C1 segment of cervical spinal cord (tissue), 14 donors: Measurements from ENCODE around the gene RNASE8.

Source experiments
- DNase-seq, 14 donors: peaks; one replicate each; lab custom pipeline; 2025; lab: John Stamatoyannopoulos, UW

RNASE8 gene

DNA sequence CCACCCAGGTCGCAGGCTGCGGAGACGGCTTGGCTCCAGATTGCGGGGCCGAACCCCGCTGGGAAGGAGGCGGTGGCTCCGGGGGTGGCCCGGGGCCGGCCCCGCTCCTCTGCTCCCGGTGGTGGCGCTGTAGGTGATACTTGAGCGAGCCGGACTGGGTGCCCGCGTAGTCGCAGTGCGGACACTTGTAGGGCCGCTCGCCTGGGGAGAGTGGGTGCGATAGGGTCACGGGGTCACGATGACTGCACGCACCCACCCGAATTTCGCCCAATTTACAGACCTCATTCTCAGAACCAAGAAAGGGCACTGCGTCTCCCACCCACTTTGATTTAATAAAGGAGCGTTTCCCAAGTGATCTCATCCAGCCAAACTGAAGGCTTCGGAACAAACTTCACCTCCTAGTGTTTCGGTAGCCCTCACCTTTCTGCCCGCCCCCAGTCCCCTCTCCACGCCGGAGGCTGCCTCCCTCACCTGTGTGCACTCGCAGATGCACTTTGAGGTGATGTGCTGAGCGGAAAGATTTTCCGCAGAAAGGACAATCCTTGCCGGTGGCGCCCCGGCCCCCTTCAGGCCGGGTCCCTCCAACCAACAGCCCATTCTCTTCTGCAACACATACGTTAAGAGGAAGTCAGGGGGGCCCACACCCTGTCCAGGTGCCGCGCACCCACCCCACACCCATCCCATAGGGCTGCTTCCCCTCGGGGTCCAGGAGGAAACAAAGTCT is 33.5 kb downstream of the RNASE8 start:
- no peak for DNase-seq

DNA sequence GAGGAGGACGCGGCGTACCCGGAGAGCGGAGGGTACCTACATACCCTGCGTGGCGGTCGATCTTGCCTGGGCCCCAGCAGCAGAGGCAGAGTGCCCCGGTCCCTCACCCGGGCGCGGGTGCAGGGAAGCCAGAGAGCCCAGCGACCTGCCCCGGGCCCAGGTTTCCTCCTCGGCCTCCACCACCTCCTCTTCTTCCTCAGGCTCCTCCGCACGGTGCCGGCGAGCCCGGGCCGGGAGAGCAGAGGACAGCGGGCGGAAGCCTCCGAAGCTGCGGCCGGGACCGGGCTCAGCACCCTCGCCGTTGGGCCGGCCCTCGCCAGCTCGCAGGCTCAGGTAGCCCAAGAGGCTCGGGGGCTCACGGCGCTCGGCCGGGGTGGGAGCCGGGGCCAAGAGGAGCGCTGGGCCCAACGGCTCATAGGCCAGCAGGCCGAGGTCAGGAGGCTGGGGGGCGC is 34.2 kb downstream of the RNASE8 start:
- DNase-seq = no peak

DNA sequence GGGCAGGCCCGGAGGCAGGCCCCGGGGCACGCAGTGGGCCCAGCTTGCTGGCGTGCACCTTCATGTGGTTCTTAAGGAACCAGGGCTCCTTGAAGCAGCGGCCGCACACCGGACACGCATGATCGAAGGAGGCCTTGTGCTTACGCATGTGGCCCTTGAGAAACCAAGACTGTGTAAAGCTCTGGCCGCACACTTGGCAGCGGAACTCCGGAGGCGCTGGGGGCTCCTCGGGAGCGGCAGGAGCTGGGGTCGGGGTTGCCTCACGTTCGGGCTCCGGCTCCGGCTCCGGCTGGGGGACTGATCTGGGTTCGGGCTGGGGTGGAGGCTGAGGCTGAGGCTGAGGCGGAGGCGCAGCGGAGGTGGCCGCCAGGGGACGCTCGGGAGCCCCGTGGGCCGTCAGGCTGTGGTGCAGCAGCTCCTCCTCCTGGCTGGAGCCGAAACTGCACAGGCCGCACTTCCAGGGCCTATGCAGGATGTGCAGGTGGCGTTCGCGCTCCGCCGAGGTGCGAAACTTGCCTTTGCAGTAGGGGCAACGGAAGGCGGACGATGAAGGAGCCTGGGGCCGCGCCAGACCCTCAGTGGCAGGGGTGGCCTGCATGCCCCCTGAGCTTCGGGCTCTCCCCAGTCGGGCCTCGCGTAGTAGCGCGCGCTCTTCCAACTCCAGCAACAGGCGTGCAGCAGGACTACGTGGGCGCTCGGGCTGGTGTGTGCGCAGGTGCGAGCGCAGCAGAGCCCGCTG is 34.8 kb downstream of the RNASE8 start:
- DNase-seq = peak in 13 of 14 donors; percentile 22 to 84 (median 59)

DNA sequence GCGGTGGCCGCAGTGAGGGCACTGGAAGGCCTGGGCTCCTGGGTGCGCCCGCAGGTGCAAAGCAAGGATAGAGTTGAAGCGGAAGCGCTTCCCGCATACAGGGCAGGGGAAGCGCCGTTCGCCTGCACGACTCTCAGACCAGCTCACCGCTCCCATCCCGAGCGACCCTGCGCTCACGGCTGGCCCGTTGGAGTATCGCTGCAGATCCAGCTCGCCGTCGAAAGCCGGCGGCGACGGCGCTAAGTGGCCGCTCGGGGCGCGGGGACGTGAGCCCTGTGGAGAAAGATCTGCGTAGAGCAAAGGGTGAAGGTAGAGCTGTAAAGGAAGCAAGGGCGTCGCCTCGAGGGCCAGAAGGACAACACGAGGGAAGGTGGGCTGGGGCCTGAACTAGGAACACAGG is 35.4 kb downstream of the RNASE8 start:
- DNase-seq = no peak

DNA sequence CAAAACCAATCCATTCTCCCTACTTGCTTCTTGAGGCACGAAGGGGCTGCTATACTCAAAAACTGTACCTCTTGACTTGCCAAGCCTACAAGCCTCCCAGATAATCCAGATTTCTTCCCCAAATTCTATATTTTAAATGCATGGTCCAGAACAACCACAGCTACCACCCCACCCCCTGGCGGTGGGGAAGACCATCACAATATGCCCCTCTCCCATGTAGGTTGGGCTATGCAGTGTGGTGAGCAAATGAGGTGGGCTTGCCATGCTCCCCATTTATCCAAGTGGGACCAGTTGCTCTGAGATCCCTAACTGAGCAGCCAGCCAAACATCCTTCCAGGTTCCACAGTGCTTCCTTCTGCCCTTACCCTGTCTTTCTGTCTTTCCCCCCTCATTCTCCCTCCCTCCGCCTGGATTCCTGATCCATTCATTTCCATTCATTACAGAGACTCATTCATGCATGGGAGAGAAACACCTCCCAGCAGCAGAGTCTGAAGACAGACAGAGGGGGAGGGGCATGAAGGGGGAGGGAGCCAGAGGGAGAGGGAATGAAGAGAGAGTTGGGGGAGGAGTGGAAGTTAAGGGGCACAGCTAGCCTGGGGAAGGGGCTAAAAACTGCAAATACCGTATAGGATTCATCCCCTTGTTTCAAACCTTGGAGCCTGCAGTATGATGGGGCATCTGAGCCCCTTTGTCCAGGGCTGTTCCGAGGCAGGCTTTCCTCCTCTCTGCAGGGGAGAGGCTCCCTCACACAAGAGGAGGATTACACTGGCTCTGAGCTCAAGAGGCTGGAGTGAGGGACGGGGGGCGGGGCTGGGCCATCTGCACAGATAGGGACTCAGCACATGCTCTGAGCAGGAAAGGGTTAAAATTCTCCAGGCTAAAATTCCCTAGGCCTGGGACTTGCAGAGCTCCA is 36.4 kb downstream of the RNASE8 start:
- DNase-seq = peak in 7 of 14 donors; percentile 19 to 53 (median 35)

DNA sequence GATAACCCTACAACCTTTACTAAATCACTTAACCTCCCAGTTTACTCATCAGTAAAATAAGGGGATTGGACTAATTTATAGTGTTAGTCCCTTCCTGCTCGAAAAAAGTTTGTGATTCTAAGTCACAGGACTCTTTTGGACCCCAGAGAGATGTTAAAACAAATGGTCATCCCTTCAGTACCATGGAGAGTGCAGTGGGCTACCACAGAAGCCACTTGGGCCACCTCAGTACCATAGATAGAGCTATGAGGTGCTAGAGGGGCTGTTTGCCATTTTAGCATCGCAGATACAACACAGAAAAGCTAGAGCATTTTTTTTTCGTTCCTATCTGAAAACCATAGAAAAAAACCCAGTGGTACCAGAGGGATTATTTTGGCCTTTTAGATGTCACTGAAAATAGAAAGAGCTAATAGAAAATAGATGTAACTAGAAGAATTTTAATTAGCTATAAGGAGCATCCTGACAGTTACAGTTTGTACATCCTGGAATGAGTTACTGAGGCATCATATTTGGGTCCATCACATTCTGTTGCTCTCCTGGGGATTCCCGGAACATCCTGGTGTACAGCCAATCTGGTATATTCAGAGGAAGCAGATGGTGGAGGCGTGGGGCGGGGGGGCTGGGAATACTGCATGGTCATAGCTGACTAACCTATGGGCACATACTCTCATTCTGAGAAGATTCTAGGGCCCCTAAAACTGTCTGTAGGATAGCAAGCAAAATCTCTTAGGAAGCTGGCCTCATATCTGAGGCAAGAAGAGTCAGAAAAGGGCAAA is 38.0 kb downstream of the RNASE8 start:
- DNase-seq = peak in 1 of 14 donors; percentile 89

DNA sequence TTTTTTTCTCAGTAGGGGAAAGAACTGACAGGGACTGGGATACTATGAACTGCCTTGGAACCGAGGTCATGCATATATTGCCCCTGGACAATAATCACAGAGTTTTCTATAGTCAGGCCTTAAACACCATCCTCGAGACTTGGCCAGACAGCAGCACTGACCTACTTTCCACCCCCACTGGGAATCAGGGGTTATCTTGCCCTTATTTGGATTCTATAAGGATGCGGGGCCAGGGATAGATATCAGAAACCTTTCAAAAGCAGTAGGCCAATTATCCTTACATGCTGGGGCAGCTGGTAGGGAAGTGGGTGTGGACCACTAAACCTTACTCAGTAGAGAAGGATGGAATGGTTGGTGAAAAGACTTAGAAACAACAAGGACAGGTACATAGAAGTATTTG is 38.8 kb downstream of the RNASE8 start:
- DNase-seq = no peak

DNA sequence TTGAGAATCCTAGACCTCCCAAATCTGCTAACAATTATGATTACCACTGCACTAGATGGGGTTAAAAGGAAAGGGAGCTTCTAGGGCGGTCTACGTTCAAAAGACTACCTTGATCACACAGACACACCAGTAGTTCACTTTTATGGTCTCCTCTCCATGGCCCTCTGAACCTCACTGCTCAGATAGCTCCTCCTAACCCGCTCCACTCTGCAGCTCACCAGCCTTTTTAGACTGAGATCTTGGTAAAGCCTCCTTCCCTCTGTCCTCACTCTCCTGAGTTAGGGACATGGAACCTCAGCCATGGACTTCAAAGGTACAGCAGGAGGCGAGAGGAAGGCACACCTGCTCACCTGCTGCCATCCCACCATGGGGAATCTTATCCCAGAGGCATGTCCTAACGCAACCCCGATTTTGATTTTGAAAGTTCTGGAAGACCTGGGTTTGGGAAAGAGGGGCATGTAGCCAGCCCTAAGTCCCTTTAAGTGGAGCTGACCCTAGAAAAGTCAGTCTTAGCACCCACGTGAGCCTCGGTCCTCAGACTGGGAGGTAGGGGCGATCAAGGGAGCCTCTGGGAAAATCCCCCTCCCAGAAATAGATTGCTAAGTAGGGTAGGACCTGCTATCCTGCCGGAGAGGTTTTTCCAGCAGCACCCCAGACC is 39.5 kb downstream of the RNASE8 start:
- DNase-seq = peak in 2 of 14 donors; percentile 41 to 49

DNA sequence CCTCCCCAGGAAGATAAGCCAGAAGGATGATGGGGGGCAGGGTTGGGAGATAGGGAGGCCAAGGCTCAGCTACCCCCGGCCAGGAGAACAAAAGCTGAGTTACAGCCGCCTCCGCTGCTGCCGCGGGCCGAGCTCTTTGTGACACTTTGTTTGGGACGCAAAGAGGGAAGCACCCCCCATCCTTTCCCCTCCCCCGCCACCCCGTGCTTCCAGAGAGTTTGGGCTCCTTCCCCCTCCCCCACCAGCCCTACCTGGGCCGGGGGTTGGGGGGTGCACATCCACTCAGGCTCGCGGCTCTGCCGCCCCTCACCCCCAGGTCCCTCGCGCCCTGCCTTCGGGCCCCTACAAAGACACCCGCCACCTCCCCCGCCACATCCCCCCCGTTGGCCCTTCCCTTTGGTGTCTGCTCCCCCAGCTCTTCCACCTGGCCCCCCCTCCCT is 40.0 kb downstream of the RNASE8 start:
- peak in 7 of 14 donors; percentile 18 to 43 (median 33) for DNase-seq

DNA sequence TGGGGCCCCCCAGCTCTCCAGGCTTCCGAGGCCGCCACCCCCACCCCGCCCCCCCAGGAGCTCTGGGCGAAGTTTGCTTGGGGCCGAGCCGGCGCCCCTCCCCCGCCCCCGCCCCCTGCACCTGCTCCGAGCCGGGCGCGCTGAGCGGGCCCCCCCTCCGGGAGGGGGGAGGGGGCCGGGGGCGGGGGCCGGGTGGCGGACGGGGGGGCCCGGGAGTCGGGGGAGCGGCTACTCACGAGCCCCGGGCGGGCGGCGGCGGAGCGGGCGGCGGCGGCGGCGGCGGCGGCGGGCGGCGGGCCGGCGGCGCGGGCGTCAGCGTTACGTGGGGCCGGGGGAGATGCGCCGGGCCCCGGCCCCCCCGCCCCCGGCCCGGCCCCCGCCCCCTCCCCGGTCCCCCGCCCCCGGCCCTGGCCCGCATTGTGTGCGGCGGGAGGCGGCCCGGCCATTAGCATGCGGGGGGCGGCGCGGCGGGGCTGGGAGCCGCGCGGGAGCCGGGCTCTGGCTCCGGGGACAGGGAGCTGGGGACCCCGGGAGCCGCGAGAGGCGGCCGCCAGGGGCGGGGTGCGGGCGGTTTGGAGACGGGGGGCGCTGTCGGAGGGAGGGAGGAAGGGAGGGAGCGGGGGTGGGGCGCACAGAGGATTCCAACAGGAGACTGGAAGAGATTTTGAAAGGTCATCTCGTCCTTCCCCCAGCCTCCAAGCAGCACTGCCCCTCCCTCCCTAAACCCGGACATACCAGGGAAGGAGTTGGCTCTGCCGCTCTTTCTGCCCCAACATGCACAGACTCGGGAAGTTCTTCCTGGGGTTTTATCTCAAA is 40.7 kb downstream of the RNASE8 start, which contains the start of gene ZNF219:
Gene ZNF219, minus strand, starts transcription at position 580 of the 816 bp plus-strand sequence. CDS start 5,064 bp downstream, outside the sequence.
- DNase-seq = peak in 12 of 14 donors; percentile 19 to 60 (median 46)

DNA sequence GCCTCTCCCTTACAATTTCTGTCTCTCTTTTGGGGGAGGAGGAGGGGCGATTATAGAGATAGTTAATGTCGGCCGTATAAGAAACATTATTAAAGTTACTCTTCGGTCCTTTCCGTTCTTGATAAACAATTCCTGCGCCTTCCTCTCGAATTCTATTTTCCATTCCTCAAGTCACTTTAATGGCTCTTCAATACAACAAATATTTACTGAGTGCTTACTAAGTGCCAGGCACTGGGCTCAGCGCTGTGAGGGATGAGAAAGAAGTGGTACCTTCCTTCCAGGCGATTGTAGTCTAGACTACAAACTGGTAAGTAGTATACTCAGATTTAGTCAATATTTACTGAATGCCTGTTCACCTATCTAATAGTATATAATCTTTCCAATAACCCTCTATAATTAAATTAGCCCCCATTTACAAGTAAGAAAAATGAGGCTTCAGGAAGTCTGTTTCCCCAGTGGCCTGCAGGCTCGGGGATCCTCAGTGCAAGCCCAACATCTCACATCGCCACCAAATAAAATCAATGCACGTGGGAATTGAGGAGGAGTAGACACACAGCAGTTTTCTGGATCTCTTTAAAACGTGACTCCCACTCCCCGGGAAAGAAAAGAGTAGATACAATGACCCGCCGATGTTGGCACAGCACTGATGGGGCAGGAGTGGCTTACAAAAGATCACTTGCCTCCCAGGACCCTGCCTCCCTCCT is 41.4 kb downstream of the RNASE8 start:
- DNase-seq = no peak

DNA sequence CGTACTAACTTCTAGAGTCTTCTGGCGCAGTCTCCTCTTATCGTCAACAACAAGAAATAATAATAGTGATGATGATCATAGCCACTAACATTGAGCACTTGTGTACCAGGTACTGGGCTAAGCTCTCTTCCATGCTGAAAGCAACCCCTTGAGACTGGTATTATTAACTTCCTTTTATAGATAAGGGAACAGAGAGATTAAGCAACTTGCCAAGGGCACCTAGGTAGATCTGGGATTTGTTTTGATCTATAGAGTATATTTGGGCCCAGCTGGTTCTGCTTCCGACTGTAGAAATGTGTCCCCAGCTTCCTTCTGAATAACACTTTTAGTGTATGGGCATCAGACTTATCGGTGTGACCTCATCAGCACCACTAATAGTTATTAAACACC is 42.0 kb downstream of the RNASE8 start:
- no peak for DNase-seq

DNA sequence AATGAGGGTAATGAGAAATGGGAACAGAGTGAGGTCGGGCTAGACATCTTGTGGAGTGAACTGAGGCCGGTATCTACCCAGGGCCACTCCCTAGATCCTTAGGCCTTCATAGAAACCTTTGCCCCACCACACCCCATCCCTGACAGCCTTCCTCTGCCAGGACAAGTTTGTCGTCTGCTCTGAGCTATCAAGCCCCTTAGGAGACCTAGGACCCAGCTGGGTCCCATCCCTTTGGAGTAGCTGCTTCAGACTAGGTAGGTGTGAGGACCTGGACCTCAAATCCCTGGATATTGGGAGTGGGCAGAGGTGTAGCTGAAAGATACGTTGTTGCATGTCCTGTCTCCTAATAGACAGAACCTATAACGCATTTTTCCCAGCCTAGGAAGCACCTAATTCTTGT is 43.3 kb downstream of the RNASE8 start, which contains the start of gene TMEM253:
Gene TMEM253, plus strand, starts transcription at position 136 of the 400 bp plus-strand sequence. CDS start 278 bp downstream, outside the sequence.
- DNase-seq = no peak

DNA sequence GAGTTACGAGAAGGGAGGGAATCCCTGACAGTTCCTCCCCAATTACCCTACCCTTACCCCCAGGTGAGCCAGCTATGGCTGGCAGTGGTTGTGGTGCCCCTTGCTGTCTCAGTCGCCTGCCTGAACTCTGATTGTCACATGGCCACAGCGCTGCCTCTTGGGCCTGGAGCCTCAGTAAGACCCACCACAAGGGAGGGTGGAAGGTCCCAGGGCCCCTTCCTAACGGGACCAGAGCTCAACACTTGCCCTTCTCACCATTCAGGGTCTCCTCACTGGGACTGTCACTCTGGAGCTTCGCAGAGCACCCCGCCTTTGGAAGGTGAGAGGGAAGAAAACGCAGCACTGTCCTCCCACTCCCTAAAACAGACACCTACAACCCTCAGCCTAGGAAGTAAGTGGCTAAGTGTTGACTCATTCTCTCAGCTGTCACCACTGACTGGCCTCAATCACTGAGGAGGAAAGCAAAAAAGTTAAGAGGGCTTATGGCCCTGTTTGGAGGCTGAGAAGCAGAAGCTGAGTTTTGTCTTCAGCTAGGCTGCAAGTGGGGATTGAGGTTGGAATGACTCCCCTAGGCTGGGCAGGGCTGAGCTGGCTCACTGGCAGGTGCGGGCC is 44.3 kb downstream of the RNASE8 start:
- no peak for DNase-seq

DNA sequence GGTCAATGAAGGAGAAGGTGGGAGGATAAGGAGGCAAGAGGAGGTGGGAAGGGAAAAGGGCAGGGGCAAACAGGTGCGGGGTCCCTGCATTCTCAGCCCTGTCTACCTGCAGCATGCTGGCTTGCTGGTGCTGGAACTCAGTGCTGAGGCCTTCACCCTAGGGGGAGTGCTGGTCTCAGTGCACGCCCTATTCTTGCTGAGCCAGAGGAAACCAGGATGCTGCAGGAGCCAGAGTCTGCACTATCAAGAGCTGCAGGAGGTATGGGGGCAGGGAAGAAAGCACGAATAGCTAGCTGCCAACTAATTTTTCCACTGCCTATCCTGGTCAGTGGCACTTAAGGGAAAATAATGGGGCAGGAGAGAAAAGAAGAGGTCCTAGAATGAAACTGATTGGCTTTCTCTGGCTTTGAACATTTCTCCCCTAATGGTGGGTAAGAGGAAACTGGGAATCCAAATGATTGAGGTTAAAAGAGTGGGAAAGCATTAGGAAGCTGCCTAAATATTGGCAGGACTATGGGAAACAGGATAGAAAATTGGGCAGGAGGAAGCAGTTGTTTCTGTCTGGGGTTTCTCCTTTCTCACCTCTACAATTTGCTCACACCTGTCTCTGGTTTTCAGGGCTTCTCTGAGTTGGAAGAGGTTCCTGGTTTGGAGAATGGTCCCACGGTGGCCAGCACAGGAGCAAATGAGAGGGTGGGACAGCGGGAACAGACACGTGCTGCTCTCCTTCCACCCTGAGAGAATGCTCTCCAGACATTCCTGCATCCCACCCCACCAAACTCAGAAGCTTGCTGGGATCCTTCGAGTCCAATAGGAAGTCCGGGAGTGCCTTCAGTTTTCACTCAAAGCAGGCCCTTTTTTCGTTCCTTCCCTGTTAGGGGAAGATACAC is 45.1 kb downstream of the RNASE8 start:
- no peak for DNase-seq

DNA sequence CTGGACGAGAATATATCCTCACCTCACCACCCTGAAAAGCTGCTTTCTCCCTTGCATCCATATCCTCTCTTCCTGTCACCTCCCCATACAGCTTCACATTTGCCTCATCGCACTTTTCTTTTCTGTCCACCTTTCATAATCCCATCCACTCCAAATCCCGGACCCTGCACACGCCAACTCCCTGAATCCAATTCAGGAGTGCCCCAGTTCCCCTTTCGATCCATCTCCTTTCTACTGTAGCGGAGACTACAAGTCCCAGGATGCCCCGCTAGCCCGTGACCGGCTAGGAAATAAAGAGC is 45.7 kb downstream of the RNASE8 start:
- DNase-seq = no peak

DNA sequence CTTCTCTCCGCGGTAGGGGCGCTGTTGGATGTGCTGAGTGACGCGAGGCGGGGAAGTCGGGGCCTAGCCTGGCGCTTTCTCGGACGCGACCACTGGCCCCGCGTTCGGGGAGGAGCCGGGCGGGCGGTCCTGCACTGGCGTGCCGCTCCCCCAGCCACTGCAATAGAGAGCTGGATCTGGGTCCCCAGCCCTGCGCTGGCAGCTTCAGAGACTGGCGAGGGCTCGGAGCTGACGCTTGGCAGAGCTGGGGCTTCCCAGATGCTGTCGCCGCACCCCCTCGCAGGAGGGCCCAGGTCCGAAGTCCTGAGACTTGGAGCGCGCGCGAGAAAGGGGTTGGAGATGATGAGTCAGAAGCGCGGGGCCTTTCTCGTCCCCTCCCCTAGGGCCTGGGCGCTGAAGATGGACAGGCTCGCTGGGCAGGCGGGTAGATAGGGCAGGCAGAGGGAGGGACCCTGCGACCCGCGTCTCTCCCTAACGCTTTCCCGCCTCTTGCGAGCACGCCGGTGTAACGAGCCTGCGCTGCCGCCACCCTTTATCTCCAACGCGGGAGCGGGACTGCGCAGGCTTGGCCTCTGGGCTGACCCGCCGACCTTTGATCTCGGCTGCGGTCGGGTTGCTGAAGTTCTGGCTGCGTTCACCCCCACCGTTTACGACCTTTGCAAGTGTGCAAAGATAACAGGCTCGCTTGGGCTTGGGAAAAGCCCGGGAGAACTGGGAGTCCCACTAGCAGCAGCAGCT is 46.3 kb downstream of the RNASE8 start:
- peak; percentile 94 to 100 (median 98) for DNase-seq
